RWPE2 (cell line): ENCODE data around the gene TP73.

ENCODE experiments used
- ATAC-seq: fragments of 200-7000 bp; cut with Tn5 transposase; 3 replicates; pipeline ENCODE4 v1.9.1; 2021; ENCODE audit warnings: low read depth
- DNase-seq: peaks from one replicate; pipeline ENCODE4 v3.0.0-alpha.2; 2020; ENCODE audit warnings: low spot score
- H3K27ac ChIP-seq: fragments of 450-650 bp; 2 replicates; pipeline ENCODE4 v1.5.1; 2017; ENCODE audit warnings: mild to moderate bottlenecking; ENCODE audit not compliant: poor library complexity, severe bottlenecking
- H3K27me3 ChIP-seq: fragments of 250-450 bp; sonication (Bioruptor Pico); 2 replicates; pipeline ENCODE4 v1.5.1; 2021; ENCODE audit warnings: mild to moderate bottlenecking, moderate library complexity; ENCODE audit not compliant: insufficient read depth, poor library complexity, severe bottlenecking
- H3K36me3 ChIP-seq: fragments of 250-450 bp; sonication (Bioruptor Pico); 2 replicates; pipeline ENCODE4 v1.5.1; 2020; ENCODE audit warnings: low read depth, mild to moderate bottlenecking, moderate library complexity
- H3K4me1 ChIP-seq: fragments of 250-450 bp; sonication (Bioruptor Pico); 2 replicates; pipeline ENCODE4 v1.5.1; 2021; ENCODE audit warnings: mild to moderate bottlenecking, moderate library complexity; ENCODE audit not compliant: insufficient read depth, poor library complexity, severe bottlenecking
- H3K4me3 ChIP-seq: fragments of 250-450 bp; sonication (Bioruptor Pico); 2 replicates; pipeline ENCODE4 v1.5.1; 2021; ENCODE audit warnings: mild to moderate bottlenecking, moderate library complexity; ENCODE audit not compliant: severe bottlenecking
- H3K9me3 ChIP-seq: fragments of 250-450 bp; sonication (Bioruptor Pico); 2 replicates; pipeline ENCODE4 v1.5.1; 2021; ENCODE audit warnings: mild to moderate bottlenecking, moderate library complexity; ENCODE audit not compliant: severe bottlenecking
- TF ChIP-seq, protein P1 (sequence below): fragments of 450-650 bp; IDR thresholded peaks from one replicate; pipeline ENCODE4 v1.5.1; 2017; ENCODE audit warnings: mild to moderate bottlenecking, moderate library complexity; ENCODE audit not compliant: poor library complexity, severe bottlenecking

The TP73 gene

DNA sequence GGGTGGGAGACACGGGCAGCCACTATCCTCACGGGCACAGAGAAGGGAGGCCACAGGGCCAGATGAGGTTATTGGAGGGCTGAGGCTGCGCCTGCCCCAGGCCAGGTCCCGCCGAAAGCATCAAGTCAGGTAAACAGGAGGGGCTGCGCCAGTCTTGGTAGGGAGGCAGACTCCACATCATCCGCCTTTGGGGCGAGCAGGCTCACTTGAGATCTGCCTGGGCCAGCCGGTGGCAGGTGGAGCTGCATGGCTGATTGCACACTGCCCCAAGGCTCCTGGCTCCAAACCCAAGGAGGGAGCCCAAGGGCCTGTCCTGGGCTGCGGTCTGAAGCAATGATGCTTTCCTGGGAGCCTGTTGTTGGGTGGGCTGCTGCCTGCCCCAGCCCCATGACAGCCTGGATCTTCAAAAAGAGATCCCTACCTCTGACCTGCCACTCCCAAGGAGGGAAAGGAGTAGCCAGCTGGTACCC lies 124.8 kb downstream of the TP73 start:
- TF ChIP-seq, protein P1, sequence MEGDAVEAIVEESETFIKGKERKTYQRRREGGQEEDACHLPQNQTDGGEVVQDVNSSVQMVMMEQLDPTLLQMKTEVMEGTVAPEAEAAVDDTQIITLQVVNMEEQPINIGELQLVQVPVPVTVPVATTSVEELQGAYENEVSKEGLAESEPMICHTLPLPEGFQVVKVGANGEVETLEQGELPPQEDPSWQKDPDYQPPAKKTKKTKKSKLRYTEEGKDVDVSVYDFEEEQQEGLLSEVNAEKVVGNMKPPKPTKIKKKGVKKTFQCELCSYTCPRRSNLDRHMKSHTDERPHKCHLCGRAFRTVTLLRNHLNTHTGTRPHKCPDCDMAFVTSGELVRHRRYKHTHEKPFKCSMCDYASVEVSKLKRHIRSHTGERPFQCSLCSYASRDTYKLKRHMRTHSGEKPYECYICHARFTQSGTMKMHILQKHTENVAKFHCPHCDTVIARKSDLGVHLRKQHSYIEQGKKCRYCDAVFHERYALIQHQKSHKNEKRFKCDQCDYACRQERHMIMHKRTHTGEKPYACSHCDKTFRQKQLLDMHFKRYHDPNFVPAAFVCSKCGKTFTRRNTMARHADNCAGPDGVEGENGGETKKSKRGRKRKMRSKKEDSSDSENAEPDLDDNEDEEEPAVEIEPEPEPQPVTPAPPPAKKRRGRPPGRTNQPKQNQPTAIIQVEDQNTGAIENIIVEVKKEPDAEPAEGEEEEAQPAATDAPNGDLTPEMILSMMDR, result no peak
- Histone ChIP-seq H3K27me3 (no peaks in the 10 kb centered on the region), H3K27ac (no peak overlapping the region), H3K9me3 (no peaks in the 10 kb centered on the region), H3K4me1 (no peaks in the 10 kb centered on the region), H3K4me3 (no peak overlapping the region), H3K36me3 (peaks cover 20% of the 10 kb centered on the region)
- ATAC-seq (no peak), DNase-seq (no peak)

DNA sequence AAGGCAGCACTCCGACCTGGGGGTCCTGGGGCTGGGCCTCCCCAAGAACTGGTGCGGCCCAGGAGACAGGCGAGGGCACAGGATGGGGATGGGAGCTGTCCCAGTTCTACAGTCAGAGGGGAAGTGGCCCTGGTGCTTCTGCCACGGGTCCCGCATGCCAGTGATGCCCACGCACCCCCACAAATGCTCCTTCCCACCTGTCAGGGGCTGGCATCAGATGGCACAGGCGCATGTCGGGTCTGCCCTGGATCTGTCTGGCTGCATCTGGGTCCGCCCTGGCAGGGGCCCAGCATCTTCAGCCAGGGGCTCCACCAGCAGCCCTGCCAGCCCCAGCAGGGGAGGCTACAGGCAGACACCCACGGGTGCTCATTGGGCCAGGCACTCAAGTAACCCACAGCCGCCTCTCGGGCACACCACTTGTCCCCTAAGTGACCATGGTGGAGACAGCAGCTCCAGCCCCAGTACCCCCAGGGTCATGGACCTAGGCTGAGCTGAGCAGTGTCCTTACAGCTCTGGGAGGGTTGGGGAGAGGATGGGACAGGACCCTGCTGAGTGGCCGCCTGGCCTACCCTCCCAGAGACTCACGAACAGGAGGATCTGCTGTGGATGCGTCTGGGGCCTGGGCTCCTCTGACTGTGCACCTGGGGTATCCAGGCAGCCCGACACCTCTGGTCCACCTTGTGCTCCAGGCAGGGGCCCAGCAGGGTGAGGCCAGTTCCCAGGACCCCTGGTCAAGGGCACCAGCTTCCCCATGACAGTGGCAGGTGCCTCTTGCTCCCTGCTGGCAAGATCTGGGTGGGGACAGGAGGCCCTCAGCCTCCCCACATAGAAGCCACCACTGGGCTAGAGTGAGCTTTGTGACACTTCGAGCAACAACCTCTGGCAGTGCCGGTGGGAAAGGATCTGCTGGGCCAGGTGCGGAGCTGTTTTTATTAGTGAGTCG lies 125.6 kb downstream of the TP73 start:
- no peaks in the 10 kb centered on the region for H3K4me1 ChIP-seq
- DNase-seq, result no peak
- H3K9me3 ChIP-seq, result no peaks in the 10 kb centered on the region
- peaks cover 27% of the 10 kb centered on the region for H3K36me3 ChIP-seq
- no peak overlapping the region for H3K4me3 ChIP-seq
- no peak for ATAC-seq
- H3K27me3 ChIP-seq, result no peaks in the 10 kb centered on the region
- H3K27ac ChIP-seq, result no peak overlapping the region
- TF ChIP-seq, protein P1, result no peak

DNA sequence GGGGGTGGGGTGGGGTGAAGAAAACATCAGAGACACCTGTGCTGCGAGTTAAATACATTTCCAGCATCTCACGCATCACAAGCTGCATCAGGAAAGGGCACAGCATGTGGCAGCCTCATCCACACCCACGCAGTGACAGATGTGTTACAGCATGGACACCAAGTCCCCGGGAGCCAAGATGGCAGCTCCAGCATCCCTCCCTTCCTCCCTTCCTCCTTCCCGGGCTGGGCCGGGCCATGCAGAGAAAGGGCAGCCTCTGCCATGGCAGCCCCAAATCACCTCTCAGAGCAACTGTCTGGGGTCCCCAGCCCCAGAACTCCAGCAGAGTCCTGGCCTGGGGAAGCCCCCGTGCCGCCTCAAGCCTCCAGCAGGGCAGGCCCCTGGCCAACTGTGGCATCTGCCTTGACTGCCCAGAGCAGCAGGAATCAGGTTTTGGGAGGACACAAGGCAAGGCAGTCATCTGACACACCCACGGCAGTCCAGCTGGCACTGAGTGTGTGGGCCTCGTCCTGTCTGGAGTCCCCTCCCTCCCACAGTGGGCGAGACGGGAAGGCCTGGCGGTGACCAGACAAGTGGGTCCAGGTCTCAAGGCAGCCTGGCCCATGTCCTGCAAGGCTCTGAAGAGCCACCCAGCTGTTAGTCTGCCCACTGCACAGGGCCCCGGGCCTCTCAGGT lies 126.4 kb downstream of the TP73 start:
- no peak overlapping the region for H3K27ac ChIP-seq
- no peaks in the 10 kb centered on the region for H3K27me3 ChIP-seq
- no peak overlapping the region for H3K4me3 ChIP-seq
- no peaks in the 10 kb centered on the region for H3K4me1 ChIP-seq
- TF ChIP-seq, protein P1, result no peak
- H3K9me3 ChIP-seq, result no peaks in the 10 kb centered on the region
- DNase-seq (no peak), ATAC-seq (no peak)
- H3K36me3 ChIP-seq, result peaks cover 30% of the 10 kb centered on the region

DNA sequence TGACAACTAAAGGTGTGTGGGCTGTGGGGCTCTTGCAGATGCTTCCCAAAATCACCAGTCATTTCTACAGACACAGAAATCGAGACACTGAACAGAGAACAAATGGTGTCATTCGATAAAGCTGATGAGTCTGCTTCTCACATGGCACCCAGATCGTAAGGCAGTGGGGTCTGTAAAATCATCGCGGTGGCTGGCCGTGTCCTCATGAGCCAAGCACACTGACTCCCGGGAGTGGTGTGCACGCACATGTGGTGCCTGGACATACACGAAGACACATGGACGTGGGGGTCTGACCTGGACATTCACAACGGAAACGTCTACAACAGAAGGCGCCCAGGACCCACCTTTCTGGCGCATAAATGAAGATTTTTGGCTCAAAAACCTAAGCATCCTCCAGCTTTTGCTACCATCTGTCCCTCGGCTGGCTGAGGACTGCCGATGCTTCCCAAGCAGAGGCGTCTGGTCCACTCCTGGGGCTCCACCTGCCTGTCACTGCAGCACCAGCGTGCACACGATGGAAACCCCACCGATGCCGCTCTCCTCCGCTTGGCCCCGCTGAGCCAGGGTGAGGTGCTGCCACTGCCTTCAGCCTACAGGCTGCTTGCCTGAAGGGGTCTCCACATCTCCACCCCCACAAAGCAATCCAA lies 127.1 kb downstream of the TP73 start:
- Histone ChIP-seq H3K36me3 (peaks cover 37% of the 10 kb centered on the region), H3K27ac (no peak overlapping the region), H3K4me1 (no peaks in the 10 kb centered on the region), H3K4me3 (no peak overlapping the region), H3K9me3 (no peaks in the 10 kb centered on the region), H3K27me3 (no peaks in the 10 kb centered on the region)
- ATAC-seq (no peak), DNase-seq (no peak)
- TF ChIP-seq, protein P1, result no peak
